Inflammatory macrophage treated with lipopolysaccharide for 4 hours (primary cell): ENCODE measurements around the gene GNAS.
"Not testable (repeated sequence)": the region's sequence is repeated elsewhere in the genome, so short reads cannot be mapped to it uniquely, and the experiment has no call there.

Source experiments
- DNase-seq: peaks from one replicate; pipeline ENCODE4 v3.0.0-alpha.2; 2020

The GNAS gene

GRCh38 chr20:58828804-58829203 lies 23.7 kb upstream of the GNAS start:
- DNase-seq = not testable (repeated sequence)

GRCh38 chr20:58829531-58829941 lies 23.0 kb upstream of the GNAS start:
- DNase-seq = no peak

- DNase-seq = peak; percentile 19
Measured at GRCh38 chr20:58832457-58832856, 20.1 kb upstream of the GNAS start.

- DNase-seq = no peak
Measured at GRCh38 chr20:58833921-58834320, 18.6 kb upstream of the GNAS start.

GRCh38 chr20:58835231-58835630 lies 17.3 kb upstream of the GNAS start:
- no peak for DNase-seq

- no peak for DNase-seq
Measured at GRCh38 chr20:58836616-58837204, 15.8 kb upstream of the GNAS start.

GRCh38 chr20:58837717-58838116 lies 14.8 kb upstream of the GNAS start:
- DNase-seq = no peak

GRCh38 chr20:58838174-58838573 lies 14.3 kb upstream of the GNAS start:
- DNase-seq = no peak

- DNase-seq = no peak
Measured at GRCh38 chr20:58839474-58839874, 13.0 kb upstream of the GNAS start.

- DNase-seq = no peak
Measured at GRCh38 chr20:58839991-58840747, 12.3 kb upstream of the GNAS start.

- no peak for DNase-seq
Measured at GRCh38 chr20:58840816-58841538, 11.5 kb upstream of the GNAS start.

GRCh38 chr20:58841539-58842264 lies 10.8 kb upstream of the GNAS start:
- DNase-seq = no peak

GRCh38 chr20:58842276-58842675 lies 10.2 kb upstream of the GNAS start:
- DNase-seq = no peak

- DNase-seq = no peak
Measured at GRCh38 chr20:58843128-58843556, 9.4 kb upstream of the GNAS start.

- no peak for DNase-seq
Measured at GRCh38 chr20:58845706-58846105, 6.8 kb upstream of the GNAS start.

GRCh38 chr20:58847463-58847862 lies 5.1 kb upstream of the GNAS start:
- DNase-seq = peak; percentile 67

GRCh38 chr20:58850693-58851174 lies 1.8 kb upstream of the GNAS start, which contains the start of gene GNAS-AS1:
Gene GNAS-AS1, minus strand, starts transcription at chr20:58850902.
- DNase-seq = no peak

GRCh38 chr20:58851221-58851968 lies 1.1 kb upstream of the GNAS start:
- DNase-seq = no peak

GRCh38 chr20:58851969-58852458 lies 502 bp upstream of the GNAS start:
- no peak for DNase-seq

GRCh38 chr20:58853466-58853865 lies 950 bp downstream of the GNAS start:
- DNase-seq = no peak

- no peak for DNase-seq
Measured at GRCh38 chr20:58853976-58854637, 1.6 kb downstream of the GNAS start.
